C4-2B (cell line): Measurements from ENCODE around the gene CC2D1A.

Experiments
- CTCF ChIP-seq: fragments of 450-650 bp; conservative IDR thresholded peaks from 2 replicates; pipeline ENCODE4 v1.5.1; 2017; ENCODE audit warnings: mild to moderate bottlenecking
- ZFX ChIP-seq: fragments of 450-650 bp; IDR thresholded peaks from 2 replicates; pipeline ENCODE4 v1.6.1; 2017

GRCh38 chr19:13956365-13956744 is 50.4 kb downstream of the CC2D1A start:
- TF ChIP-seq CTCF (no peak), ZFX (no peak)
